ENCODE results near the gene SPAG8.

Gene SPAG8, protein sequence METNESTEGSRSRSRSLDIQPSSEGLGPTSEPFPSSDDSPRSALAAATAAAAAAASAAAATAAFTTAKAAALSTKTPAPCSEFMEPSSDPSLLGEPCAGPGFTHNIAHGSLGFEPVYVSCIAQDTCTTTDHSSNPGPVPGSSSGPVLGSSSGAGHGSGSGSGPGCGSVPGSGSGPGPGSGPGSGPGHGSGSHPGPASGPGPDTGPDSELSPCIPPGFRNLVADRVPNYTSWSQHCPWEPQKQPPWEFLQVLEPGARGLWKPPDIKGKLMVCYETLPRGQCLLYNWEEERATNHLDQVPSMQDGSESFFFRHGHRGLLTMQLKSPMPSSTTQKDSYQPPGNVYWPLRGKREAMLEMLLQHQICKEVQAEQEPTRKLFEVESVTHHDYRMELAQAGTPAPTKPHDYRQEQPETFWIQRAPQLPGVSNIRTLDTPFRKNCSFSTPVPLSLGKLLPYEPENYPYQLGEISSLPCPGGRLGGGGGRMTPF

GRCh38 chr9:35812025-35812602 lies at the start of gene SPAG8:
TSS of gene SPAG8 (minus strand) at chr9:35812262. CDS start at chr9:35812147, 115 bp downstream.
- DNase-seq: peak; percentile 86

- no peak for DNase-seq
Observed at GRCh38 chr9:35861161-35861897, 49.3 kb upstream of the SPAG8 start.

DNA sequence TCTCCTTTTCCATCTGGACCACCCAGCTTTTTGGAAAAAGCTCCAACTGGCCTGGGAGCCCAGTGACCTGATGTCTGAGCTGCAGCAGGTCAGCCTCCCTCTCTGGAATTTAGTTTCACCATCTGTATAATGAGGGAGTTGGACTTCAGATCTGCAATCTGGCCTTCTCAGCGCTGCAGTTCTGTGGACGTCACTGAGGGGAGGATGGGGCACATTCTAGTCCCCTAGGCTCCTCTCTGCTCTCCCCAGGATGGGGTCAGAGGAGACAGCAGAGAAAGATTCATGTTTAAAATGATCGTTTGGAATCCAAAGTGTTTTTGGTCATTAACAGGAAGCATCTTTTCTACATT lies 47.9 kb upstream of the SPAG8 start:
- DNase-seq: no peak

- no peak for DNase-seq
Observed at GRCh38 chr9:35859310-35859989, 47.4 kb upstream of the SPAG8 start.

DNA sequence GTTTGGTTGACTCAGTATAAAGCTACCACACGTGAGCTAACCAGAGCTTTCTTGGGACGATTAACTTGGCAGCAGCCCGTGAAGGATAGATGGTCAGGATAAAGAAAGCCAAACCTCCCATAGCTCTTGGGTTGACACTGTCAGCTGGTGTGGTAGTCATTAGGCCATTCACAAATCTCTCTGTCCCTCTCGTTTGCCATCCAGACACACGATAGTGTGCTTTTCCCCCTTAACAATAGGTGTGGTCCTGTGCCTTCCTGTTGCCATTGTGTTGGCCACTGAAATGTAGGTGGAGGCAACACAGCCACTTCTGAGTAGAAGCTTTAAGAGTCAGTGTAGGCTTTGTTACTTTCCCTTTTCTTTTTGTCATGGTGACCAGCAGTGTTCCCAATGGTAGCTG lies 46.4 kb upstream of the SPAG8 start:
- DNase-seq: no peak

GRCh38 chr9:35856882-35857281 lies 44.8 kb upstream of the SPAG8 start:
- no peak for DNase-seq

- DNase-seq: no peak
Observed at GRCh38 chr9:35856206-35856605, 44.1 kb upstream of the SPAG8 start.

DNA sequence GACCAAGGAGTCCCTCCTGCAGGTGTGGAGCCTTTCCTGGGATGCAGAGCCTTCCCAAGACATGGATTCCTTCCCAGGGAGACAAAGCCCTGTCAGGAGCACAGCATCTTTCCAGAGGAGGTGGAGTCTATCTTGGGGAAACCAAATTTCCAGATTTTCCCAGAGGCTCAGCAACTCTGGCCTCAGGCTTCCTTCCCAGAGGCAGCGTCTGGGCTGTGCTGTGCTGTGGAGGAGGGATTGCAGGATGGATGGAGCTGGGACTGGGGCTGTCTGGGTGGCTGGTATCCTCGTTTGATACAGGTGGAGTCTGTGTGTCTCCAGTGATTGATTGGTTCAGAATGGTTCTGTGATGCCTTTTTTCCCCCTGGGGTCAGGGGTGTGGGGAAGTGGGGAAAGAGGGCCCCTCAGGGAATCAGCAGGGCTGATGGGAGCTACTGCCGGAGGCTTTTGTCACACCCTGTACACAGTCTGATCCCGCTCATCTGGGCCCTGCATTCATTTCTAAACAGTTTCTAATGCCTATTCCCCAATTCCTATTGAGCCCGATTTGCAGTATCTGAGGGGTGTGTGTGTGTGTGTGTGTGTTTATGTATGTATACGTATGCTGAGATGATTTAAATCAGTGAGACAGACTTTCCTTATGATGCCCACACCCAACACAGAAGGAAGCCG lies 42.2 kb upstream of the SPAG8 start:
- DNase-seq: no peak

DNA sequence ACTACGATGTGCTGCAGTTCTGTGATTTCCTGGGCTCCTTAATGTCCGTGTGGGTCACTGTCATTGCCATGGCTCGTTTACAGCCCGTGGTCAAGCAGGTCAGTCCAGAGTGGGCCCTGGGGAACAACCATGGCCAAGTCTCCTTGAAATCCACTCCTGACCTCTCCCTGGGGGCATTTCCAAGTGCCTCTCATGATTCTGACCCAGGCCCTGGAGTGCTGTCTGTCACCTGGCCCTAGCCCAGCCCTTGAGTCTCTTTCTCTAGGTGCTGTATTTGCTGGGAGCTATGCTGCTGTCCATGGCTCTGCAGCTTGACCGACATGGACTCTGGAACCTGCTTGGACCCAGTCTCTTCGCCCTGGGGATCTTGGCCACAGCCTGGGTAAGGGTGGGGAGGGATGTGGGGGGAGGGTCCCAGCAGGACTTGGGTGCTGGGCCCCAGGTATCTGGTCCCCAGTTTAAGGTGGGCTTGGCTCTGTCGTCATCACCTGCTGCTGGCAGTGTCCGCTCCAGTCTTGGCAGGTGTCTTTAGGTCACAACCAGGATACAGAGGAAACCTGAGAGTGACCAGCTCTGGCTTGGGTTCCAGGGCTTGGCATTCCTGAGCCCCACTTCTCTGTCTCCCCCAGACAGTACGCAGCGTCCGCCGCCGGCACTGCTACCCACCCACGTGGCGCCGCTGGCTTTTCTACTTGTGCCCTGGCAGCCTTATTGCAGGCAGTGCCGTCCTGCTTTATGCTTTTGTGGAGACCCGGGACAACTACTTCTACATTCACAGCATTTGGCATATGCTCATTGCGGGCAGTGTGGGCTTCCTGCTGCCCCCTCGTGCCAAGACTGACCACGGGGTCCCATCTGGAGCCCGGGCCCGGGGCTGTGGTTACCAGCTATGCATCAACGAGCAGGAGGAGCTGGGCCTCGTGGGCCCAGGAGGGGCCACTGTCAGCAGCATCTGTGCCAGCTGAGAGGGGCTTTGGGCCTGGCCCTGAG lies 41.1 kb upstream of the SPAG8 start:
- DNase-seq: no peak

DNA sequence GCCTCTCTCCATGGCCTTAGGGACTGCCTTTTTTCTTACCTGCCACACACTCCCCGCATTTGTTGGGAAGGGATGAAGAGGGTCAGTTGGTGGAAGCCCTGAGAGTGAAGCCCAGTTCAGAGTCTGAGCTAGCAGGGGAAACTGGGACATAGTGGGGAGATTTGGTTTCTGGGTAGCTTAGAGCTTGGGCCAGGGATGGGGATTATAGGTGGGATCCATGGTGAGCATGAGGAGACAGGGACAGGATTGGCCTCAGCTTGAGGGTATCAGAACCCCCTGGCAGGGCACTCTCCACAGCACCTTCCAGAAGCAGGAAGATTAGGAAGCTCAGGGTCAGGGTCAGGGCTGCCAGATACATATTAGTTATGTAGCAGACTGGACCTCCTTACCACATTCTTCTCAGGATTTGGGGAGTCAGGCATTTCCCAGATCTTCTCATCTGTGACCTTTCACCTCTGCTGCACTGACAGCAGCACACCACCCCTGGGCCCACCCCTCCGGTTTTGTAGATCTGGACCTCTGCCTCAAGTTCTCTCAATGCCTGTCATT lies 40.3 kb upstream of the SPAG8 start:
- DNase-seq: no peak

DNA sequence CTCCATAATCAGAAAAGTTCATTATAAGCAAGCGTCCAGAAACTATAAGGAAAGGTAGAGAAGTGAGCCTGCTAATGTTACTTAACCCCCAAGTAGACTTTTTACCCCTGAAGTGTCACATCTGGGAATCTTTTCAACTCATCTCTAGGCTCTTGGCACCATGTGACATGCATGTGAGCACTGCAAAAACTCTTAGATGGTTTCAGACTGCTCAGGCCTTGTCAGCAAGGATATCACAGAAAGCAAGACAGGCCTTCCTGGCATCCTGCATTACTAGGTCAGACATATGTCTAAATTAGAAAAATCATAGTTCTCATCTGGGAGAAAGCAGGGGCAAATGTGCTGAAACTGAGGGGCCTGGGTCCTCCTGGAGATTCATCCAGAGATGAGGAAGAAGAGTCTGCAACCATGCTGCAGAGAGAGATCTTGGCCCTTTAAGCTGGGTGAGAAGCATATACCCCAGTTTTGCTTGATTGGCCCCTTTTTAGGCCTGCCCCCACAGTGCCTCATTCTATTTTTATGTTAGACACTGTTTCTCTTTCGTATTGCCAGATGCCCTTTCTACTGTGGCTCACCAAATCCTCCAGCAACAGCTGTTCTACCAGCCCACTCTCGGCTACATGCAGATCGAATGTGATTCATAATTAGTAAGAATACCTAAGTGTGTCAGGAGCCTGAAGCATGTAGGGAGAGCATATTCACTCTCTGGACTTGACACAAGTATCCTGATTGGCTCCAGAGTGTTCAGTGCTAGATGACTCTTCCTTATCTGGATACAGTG lies 35.9 kb upstream of the SPAG8 start:
- DNase-seq: no peak

DNA sequence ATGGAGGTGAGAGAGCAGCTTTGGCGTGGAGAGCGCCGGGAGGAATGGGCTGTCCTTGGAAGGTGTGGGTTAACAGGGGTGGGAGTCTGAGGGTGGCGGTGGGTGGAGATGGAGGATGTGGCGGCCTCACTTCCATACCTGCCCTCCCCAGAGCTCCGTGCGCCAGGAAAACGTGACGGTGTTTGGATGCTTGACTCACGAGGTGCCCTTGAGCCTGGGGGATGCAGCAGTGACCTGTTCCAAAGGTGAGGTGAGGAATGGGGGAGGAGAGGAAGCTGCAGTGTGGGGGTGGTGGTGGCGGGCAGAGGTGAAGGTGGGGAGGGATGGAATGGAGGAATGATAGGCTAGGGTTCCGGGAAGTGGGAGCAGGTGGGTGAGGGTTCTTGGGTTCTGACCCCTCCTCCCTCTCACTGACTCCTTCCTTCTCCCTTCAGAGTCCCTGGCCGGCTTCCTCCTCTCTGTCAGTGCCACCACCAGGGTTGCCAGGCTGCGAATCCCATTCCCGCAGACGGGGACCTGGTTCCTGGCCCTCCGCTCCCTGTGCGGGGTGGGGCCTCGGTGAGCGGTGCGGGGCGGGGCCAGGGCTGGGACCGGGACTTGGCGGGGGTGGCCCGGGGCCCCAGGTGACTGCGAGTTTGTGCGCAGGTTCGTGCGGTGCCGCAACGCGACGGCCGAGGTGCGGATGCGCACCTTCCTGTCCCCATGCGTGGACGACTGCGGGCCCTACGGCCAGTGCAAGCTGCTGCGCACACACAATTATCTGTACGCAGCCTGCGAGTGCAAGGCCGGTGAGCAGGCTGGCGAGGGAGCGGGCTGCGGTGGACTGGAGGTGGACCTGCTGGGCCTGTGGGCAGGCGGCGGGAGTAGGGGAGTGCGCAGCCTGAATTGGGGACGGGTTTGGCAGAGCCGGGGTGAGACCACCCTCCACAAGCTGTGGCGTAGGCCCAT lies 34.0 kb upstream of the SPAG8 start:
- no peak for DNase-seq

GRCh38 chr9:35844628-35845270 lies 32.7 kb upstream of the SPAG8 start:
- no peak for DNase-seq

DNA sequence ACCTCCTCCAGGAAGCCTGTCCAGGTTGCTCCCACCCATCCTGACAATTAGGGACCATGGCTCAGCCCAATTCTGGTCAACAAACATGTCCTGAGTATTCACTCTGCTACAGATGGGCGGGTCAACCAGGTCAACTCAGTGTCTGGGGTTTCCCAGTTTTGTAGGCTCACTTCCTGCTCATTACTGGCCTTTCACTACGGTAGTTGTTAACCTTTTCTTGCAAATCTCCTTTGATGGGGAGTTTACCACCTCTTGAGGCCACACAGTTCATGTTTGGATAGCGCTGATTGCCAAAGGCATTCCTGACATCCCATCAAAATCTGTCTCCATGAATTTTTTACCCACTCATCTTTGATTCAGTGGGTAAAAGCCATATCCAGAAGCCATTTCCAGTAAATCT lies 30.7 kb upstream of the SPAG8 start:
- no peak for DNase-seq

GRCh38 chr9:35842020-35842745 lies 30.1 kb upstream of the SPAG8 start:
- DNase-seq: no peak

DNA sequence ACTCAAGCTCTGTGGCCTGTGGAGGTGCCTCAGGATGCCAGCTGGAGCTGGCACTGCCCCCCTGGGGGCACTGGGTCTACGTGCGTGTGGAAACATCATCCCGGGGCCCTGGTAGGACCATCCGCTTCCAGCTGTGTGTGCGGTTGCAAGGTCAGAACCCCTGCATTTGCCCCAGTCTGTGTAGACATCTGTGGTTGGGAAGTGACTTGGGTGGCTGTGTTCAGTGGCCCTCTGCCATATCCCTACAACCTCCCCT lies 29.5 kb upstream of the SPAG8 start:
- no peak for DNase-seq

DNA sequence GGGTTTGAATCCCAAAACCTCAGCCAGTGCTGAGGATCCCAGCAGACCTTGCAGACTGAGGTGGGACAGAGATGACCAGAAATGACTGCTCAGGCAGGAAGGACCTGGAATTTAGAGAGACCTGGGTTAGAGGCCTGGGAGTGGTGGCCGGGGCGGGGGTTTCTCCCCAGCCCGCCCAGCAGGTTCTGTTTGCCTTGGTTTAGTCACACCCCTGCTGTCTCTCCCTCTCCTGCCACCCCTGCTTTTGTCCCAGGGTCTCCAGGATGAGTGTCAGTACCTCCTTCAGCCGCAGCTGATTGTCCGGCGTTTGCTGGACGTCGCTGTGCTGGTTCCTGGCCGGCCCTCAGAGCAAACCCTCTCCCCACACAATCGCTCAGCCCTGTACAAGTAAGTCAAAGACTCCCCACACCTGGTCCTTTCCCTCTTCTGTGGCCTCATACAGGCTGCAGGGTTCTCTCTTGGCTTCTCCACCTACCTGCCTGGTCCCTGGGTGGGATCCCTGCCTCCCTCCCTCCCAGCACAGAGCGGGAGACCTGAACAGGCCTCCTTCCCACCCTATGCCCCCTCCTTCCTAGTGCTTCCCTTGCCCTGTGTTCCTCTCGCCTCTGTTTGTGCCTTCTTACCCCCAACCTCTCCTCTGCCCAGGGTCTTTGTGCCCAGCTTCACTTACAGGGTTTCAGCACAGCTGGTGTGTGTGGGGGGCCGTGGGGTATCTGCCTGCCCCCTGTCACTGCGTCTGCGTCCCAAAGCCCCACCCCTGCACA lies 29.0 kb upstream of the SPAG8 start:
- DNase-seq: no peak

Data from NCI-H1436 treated with DMSO at 0.1 percent for 48 hours (cell line).